NCI-H1105 treated with DMSO at 0.1 percent for 48 hours (cell line): ENCODE measurements around the gene GIT1.
A peak's percentile ranks its signal among the peaks of the same experiment; 100 is the strongest.

ENCODE experiments used
- DNase-seq: peaks from one replicate; lab custom pipeline; 2025; lab: John Stamatoyannopoulos, UW

The GIT1 gene, protein sequence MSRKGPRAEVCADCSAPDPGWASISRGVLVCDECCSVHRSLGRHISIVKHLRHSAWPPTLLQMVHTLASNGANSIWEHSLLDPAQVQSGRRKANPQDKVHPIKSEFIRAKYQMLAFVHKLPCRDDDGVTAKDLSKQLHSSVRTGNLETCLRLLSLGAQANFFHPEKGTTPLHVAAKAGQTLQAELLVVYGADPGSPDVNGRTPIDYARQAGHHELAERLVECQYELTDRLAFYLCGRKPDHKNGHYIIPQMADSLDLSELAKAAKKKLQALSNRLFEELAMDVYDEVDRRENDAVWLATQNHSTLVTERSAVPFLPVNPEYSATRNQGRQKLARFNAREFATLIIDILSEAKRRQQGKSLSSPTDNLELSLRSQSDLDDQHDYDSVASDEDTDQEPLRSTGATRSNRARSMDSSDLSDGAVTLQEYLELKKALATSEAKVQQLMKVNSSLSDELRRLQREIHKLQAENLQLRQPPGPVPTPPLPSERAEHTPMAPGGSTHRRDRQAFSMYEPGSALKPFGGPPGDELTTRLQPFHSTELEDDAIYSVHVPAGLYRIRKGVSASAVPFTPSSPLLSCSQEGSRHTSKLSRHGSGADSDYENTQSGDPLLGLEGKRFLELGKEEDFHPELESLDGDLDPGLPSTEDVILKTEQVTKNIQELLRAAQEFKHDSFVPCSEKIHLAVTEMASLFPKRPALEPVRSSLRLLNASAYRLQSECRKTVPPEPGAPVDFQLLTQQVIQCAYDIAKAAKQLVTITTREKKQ

DNA sequence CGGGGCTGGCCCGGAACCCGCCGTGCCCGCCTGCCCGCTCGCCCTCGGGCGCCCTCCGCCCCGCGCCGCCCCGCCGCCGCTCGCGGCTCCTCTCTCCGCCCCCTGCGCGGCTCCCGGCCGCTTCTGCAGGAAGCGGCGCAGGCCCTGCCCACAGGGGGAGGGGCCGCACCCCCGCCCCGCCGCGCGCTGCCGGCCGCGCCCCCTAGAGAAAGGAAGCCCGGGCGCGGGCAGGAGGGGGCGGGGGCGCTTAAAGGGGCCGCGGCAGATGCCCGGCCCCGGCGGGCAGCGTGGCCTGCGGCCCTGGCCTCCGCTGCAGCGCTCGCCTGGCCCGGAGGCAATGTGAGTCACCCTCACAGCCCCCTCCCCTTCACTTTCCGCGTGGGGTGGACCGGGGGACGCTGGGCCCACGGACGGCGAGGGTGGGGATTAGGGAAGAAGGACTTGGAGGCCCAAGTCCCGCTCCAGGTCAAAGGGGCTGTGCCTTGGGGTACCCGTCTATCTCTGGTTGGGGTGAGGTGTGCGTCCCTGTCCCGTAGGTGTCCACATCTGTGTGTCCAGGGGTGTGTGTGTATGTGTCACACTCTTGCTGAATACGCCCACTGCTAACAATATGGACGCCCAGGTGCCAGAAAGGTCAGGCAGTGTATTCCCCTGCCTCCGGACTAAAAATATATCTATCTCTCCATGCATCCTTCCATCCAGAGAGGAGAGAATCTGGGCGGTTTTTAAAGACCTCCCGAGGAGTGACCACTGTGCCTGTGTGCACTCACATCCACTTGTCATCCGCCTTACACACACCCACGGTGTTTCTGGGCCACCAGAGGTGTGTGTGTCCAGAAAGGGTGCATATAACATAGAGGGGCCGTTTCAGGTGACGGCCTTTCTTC, at the start of gene GIT1:
Gene GIT1, minus strand, starts transcription at position 125 of the 887 bp plus-strand sequence. CDS start 270 bp downstream, outside the sequence.
- DNase-seq: peak; percentile 68

DNA sequence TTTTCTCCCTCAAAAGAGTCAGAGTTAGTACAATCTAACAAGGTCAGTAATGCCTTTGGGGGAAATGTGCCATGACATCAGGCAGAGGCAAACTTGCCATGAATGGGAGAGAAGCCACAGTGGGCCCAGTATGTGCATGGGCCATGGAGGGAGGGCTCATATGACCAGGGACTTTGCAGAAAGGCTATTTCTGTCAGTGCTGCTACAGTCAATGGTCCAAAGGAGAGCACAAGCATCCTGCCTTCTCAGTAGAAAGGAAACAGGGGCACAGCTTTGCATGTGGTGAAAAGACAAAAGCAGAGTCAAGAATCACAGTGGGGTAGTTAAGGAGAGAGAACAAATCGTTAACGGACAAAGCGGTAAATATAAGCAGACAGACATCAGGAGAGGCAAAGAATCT, 44.4 kb upstream of the GIT1 start:
- no peak for DNase-seq

DNA sequence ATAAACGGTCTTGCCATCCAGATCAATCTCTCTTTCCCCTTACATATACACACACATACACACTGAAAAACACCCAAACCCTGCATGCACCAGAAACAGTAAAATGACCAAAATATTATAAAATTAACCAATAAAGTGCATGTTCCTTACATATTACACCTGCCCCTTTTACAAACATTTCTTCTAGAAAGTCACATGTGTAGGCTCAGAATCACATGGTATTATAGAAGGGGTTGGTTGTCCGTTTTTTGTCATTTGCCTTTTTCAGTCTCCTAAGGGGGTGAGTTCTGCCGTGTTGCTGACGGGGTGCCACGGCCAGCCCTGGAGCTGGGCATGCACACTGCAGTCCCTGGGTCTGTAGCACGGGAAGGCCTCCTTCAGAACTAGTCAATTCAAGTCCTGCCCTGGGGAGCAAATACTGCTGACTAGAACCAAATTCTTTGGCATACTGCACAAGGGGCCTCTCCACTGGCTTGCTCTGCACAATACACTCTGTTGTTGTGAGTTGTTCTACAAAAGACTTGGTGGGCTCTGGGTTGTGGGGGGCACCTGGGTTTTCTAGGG, 41.3 kb upstream of the GIT1 start:
- DNase-seq: no peak

DNA sequence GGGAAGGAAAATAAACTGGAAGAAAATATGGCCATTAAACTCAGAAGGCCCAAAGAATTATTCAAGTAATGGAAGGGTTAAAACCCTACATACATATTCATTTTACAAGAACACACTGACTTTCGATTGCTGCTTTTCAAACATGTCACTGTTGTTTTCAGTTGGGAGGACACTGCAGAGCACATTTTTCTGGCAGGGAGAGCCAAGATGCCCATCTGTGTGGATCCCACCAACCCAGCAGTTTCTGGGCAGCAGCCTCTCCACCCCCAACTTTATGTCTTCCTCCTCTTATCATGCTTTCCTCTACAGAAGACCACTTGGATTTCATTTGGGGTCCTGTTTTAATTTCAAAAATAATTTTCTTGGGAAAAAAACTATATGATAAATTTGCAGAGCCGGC, 40.4 kb upstream of the GIT1 start:
- DNase-seq: no peak

DNA sequence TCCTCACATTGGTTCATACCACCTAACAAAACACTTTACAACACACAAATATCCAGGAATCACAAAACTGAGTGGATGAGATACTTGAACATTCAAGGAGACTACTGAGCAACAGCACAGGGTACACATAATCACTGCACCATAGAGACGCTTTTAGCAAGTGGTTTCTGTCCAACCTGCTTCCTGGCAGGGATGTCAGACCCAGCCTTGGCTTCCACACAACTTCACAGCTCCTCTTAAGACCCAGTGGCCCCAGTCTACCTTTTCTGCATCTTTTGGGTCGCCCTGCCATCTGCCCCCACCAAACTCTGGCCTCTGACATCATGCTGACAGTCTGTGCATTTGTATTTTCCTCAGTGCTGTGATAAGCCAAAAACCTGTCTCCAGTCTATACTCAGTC, 39.2 kb upstream of the GIT1 start:
- DNase-seq: no peak

DNA sequence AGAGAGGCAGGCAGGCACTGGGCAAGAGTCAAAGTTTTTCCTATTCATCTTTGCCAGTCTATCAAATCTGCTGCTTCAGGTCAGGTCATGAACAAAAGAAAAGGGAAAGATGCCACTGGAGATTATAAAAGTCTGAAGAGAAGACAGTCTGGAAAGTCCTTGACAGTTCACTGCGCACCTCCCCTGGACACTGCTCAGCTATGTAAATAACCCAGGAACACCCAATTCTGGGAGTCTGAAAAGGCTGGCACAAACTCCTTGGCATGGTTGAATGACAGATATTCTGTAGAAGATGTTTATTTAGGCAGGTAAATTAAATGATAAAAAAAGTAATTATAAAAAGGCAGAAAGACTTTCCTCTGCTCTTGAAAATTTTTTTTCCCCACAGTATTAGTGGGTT, 38.5 kb upstream of the GIT1 start:
- no peak for DNase-seq

DNA sequence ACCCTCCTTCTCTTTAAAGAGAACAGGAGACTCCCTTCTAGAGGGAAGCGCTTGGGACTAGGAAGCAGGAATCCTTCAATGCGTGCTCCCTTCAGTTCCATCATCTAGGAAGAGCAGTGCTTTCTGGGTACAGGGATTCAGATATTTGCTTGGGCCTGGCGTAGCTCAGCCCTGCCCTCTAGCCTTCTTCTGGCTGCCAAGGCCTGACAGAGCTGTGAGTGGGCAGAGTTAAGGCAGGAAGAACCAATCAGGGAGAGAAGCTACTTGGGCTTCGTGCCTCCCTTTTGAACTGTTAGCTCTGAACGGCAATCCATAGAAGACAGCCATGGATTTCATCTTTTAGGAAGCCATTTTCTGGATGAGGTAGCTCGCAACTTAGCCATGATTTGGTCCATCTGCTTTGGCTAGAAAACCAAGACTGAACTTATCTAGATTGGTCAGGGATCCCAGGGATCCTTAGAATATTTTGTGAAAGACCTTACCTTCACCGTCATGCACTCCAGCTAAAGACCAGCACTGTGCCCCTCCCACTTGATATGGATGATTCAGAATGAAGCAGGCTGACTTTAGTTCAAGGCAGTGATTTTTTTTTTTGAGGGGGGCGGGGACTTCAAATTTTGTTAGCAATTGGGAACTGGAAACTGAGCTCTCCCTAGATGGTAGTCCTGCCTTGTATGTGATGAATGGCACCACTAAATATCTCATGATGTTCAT, 35.7 kb upstream of the GIT1 start:
- DNase-seq: no peak

DNA sequence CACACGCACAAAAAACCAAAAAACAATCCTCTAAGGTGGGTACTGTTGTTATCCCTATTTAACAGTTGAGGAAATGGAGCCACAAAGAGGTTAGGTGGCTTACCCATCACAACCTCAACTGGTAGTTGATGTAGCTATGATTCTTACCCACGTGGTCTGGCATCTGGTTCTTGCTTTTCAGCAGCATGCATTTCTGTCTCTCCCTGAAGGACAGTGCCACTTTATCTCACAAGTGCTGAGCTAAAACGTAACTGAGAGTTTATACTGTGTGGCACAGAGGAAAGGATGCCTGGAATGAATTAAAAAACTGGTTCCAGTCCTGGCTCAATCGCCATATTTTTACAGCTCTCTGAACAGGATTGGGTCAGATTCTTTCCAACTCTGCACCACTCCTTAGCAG, 35.1 kb upstream of the GIT1 start:
- DNase-seq: no peak

DNA sequence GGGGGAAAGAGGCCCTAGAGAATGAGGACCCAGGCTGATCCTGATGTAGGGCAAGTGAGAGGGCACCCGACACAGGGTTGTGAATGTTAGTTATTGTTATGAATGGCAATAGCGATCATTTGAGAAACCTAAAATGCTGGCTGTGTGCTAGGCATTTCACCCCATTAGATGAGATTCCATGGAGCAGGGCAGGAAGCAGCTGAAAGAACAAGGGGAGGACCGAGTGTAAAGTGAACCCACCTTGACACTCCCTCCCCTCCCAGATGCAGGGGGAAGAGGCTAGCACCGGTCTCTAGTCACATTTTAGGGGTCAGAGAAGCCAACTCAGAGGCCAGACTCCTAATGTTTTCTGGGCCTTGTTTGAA, 33.8 kb upstream of the GIT1 start:
- no peak for DNase-seq

DNA sequence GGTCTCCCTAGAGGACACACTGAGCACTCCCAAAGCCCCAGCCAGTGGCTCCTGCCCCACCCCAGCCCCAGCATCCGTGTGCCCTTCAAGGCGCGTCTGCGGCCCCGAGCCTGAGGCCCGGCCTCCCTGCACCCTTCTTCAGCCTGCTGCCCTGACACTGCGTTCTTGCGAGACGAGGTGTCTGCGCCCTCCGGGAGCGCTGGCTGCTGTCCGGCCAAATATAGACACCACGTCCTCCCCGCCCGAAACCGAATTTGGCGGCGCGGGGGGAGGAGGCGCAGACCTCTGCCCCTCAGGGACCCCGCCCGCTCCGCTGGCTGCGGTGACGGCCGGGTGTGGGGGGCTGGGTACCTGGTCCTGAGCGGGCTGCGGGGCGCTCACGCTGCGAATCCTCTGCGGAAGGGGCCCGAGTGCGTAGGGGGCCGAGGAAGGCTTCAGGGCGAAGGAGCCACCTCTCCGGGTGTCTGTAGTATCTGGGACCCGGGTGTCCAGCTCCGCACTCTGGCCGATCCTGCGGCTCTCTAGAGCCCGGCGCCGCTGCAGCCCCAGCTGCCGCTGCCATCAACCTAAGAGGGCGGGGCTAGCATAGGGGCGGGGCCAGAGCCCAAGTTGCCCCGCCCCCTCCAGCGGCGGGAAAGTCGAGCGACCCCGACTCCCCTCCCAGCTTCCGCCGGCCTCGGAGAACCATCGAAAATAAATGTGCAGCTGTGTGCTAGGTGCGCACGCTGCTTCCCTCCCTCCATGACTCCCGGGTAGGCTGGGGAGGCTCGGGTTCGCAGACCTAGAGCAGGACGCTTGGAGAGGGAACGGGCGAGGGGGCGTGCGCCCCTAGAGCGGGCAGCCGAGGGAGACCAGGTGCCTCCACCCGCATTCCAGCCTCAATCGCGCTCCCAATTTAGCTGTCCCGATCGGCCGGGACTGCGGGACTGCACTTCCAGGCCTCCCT, 33.2 kb upstream of the GIT1 start, which contains the start of gene CORO6:
Gene CORO6, minus strand, starts transcription at position 576 of the 946 bp plus-strand sequence. CDS start 1,491 bp downstream, outside the sequence.
- peak; percentile 20 for DNase-seq

DNA sequence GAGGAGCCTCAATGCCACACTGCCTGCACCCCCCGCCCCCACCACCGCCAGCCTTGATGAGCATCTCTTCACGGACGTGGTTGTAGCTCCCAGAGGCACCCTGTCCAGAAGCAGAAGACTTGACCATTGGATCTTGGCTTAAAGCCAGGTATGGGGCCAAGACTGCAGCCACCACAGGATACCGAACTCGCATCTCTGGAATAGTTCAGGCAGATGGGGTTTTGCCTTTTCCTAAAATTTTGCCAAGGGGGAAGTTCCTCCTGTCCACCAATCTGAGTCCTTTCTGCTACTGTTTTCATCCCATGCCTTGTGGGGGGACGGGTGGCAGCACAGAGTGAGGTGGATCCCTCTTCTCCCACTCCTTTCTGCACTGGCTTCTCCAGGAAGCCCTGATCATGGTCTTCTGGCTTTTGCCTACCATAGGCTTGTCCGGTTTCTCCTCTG, 32.3 kb upstream of the GIT1 start:
- DNase-seq: no peak

DNA sequence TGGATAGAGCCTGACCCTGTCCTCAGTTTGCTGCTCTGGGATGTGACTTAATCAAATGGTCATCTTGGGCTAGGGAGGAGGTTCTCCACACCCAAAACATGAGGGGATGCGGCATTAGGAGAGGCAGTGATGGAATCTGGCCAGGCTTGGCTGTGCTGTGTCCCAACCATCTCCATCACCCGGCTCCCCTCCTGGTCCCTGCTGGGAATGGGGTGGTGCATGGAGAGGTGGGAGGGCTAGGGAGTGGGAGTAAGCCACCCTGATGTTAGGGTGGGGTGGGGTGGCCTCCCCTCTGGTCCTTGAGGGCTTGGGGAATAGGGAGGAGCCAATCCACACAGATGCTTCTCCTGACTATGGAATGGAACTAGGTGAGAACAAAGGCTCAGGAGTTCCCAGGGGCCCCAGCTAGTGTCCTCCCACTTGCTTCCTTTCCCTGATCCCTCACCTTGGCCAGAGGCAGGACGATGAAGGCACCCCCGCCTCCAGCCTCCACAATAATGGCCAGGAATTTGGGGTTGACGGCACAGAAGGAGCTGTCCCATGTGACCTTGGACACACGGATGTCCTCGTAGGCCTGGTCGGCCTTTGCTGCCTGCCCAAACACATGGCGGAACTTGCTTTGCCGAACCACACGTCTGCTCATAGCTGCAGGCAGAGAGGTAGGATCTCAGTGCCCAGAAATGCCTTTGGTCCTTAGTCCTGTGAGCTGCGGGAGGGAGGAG, 31.5 kb upstream of the GIT1 start:
- no peak for DNase-seq

DNA sequence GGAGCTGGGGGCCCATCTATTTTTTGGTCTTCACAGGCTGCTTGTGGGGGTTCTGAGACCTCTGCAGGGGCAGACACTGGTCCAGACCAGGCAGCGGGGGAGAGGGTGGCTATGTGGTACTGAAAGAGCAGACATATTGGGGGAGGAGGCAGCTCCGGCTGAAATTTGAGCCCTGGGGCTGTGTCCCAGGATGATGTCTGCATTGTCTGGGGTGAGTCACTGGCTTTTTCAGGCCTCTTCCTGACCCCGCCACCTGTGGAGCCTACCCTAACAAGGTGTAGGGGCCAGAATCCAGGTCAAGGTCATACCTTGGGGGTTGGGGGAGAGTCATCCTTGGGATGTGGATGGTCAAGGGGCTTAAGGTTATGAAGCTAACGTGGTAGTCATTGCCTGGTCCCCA, 30.8 kb upstream of the GIT1 start:
- DNase-seq: no peak

DNA sequence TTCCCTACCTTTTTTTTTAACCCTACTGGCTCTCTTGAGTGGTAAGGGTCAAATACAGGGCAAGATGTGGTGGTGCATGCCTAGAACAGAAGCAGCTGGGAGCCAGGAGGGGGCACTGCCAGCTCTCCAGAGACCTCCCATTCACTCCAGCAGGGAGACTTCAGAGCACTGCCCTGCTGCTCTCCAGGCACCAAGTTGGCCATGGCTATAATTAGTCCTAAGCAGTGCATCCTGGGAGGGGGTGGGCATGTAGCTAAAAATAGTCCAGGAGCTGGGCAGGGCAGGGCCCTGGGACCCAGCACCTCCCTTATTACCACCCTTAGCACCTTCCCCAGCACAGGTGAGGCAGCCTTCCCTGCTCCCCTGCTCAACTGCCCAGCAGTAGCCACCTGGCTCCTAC, 29.8 kb upstream of the GIT1 start:
- DNase-seq: no peak

DNA sequence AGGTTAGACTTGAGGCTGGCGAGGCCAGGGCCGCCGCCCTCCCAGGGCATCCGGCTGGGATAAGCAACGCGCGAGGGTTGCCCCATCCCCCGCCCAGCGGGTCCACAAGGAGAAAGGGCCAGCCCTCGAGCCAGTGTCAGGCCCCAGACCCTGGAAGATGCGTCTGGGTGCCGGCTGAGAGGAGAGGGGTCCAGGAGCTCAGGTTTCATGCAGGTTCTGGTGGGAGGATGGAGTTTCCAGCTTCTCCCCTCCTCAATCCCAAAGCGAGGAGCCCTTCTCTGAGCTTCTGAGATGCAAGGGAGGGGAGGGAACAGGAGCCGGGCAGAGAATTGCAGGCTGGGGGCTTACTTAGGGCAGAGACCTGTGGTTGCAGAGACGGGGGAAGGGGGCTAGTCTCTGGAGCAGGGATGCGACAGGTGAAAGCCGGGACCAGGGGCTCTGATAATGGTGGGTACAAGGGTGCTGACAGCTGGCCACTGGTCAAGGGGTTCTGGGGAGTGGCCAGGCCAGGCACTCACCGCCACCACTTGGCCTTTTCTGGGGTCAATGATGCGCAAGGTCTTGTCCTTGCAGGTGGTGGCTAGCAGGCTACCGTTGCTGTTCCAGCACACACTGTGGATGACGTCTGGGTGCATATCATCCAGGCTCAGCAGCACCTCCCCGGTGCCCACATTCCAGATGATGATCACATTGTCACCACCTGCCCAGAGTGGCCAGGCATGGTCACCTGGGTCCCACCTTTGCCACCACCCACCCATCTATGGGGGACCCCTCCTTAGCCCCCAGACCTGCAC, 29.0 kb upstream of the GIT1 start:
- DNase-seq: no peak

DNA sequence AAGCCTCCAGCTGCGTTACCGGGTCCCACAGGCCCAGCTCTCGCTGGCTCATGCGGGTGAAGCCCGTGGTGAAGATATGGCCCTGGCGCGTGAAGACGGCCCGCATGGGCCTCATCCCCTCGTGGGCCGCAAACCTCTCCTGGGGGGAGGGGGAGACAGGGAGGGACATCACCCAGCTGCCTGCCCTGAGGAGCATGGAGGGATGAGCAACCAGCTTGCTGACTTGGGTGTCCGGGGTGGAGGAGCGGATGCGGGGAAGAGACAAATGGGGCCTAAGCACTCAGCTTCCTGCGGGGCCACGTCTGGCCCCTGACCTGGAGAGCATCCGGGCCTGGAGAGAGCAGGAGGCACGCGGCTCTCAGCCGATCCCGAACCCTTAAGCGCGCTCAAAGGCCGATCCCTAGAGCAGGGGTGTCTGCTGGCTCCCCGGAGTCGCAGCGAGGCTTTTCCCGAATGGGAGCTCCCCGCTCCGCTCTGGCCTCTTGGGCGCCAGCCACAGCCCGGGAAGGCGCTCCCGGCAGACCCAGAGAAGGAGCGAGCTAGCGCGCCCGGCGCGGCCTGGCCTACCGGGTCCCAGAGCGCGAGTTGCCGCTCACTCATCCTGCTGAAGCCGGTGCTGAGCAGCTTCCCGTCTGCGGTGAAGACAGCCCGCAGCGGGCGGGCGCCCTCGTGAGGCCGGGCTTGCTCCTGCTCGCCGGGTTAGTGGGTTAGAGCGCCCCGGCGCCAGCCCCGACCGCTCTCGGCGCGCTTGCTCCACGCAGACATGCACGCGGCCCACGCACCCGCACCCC, 28.2 kb upstream of the GIT1 start:
- DNase-seq: peak; percentile 53

DNA sequence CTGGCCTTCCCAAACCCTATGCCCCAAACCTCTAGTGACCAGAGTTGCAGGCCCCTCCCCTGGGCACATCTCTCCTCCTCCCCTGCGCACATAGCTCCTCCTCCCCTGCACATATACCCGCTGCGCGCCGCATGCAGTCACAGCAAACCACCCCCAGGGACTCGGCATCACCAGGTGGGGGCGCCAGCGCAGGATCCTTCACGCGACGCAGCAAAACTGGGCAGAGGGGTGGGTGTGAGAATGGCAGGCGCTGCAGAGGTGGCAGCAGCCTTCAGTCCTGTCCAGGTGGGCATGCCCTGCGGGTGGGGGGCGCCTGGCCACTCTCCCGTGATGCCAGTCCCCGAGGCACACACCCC, 27.7 kb upstream of the GIT1 start:
- peak; percentile 83 for DNase-seq
